NCI-H2196 (cell line): Measurements from ENCODE around the gene UBAC2.
"Not testable (repeated sequence)": the region's sequence is repeated elsewhere in the genome, so short reads cannot be mapped to it uniquely, and the experiment has no call there.

Experiments used
- DNase-seq: peaks from one replicate; lab custom pipeline; 2025; ENCODE audit not compliant: unreplicated experiment; lab: John Stamatoyannopoulos, UW

The UBAC2 gene

DNA sequence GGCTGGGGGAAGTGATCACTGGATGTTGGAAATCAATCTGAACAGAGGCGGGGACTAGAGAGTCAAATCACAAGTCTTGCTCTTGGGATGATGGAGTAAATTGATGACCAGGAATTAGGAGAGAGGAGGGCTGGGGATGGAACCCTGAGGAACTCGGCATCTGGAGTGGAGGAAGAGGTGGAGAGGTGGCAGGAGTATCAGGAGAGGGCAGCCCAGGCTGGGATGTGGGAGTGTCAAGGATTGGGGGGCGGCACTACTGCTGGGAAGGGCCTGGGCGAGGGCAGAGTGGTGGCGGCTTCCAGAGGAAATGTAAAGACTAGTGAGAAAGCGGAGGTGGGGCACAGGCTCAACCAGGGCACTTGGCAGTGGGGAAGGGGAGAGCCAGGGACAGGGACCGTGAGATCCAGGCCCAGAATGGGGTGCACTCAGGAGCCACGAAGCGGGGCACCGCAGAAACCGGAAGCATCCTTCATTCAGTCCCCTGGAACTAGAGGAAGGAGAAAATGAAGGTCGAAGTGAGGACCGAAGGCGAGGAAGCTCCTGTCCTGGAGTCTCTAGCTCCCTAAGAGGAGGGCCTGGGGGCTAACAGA, 187.8 kb downstream of the UBAC2 start:
- no peak for DNase-seq

DNA sequence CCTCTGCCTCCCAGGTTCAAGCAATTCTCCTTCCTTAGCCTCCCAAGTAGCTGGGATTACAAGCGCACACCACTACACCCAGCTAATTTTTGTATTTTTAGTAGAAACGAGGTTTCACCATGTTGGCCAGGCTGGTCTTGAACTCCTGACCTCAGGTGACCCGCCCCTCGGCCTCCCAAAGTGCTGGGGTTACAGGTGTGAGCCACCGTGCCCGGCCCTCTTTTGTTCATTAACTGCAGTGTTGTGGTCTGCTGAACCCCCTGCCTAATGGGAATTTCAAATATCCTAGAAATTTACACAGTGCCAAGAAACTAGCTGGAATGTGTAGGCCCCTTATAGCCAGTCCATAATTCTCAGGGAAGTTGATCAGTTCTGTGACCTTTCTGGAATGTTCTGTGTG, 188.4 kb downstream of the UBAC2 start:
- DNase-seq, result not testable (repeated sequence)

DNA sequence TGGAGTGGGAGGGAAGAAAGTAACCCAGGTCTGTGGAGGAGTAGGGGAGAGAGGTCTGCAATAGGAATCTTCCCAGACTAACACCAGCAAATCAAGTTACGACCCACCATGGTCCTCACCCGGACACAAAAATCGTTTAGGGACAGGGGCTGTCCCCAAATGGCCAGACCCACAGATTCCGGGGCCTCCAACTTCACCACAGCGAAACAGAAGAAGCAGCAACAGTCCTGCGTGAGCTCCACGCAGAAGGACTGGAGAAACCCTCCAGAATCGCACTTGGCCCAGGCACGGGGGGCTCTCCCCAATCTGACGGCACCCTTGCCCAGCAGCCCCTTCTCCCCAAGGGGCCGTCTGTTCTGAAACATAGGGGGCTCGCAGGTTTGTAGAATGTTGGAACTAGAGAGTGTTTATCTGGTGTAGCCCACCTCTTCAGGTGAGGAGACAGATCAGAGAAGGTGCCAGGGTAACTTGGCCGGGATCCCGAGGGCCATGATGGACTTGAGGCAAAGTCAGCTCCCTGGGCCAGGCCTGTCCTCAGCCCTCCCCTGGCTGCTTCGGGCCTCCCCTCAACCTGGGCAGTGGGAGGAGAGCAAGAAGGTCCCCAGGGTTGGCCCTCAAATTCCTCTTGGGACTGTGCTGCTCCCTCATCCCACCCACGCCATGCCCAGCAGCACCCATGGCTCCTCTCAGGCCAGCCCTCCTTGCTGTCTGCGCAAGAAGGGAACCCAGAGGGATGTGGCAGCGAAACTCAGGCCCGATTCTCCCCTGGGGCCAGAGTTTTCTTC, 189.1 kb downstream of the UBAC2 start:
- no peak for DNase-seq

DNA sequence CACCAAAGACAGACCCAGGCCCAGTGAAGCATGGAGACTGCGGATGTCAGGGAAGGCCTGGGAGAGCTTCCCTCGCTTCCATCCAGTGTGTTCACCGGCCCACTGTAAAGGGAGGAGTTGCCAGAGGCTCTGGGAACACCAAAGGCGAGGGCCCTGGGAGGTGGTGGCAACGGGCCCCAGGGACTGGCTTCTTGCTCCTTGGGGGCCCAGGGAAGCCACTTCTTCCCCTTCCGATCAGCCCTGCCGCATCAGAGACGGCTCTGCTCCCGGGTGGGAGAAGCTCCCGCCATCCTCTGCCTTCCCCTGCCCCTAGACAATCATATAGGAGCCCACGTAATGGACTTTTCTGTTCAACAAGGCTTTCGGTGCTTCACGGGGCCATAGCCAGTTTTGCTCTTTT, 189.9 kb downstream of the UBAC2 start:
- no peak for DNase-seq

DNA sequence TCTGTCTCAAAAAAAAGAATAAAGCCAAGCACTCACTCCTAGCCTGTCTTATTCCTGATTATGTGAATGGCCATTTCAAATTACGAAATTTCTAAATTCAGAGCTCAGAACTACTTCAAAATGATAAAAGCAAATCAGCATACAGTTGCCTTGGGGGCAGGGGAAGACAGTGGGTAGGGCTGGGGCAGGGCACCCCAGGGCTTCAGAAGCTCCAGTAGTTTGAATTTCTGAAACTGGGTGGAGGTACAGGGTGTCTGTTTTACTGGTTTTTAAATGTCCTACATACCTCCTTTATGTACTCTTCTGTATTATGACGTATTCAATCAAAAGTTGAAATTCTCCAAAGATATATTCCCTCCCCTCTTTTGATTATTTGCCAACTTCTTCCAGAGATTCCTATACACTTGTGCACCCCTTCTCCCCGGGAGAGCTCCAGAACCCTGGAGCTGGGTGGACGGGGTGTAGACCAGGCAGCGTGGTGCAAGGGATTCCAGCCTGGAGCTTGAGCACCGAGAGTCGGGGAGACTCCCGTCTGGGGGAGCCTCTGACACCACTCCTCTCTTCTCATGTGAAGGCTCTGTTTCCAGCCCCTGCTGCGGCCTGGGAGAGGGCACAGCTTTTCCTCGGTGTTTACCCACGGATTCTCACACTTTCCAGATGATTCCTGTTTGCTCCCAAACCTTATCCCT, 191.3 kb downstream of the UBAC2 start:
- no peak for DNase-seq

DNA sequence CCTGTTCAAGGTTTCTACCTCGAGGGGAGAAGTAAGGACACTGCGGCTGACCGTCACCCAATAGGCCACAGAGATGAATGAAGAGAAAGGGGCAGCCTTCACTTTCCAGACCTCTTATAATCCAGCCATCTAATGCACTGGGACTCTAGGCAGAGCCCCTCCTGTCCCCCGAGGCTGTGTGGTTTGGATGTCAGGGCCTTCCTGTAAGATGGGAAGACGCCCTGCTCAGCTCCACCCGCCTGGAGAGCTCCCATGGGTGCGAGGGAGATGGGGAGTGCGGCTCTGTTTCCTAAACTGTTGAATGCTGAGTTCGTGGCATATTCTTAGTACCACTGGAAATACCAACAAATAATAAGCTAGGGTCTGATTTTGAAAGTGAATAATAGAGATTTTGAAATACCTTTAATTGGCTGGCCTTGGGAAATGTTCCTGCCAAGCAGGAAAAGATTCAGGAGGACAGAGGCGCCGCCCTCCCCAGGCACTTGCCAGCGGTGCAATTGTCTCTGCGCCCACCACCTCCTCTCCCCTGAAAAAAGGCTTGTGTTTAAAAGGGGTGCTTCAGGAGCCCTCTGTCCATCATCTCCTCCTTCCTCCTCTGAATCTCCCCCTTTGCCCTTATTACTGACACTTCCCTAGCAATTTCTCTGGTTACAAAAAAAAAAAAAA, 191.9 kb downstream of the UBAC2 start:
- DNase-seq, result no peak

DNA sequence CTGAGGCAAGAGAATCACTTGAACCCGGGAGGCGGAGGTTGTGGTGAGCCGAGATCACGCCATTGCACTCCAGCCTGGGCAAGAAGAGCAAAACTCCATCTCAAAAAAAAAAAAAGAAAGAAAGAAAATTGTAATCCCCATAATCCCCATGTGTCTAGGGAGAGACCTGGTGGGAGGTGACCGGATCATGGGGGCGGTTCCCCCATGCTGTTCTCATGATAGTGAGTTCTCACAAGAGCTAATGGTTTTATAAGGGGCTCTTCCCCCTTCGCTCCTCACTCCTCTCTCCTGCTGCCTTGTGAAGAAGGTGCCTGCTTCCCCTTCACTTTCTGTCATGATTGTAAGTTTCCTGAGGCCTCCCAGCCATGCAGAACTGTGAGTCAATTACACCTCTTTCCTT, 192.7 kb downstream of the UBAC2 start:
- not testable (repeated sequence) for DNase-seq

DNA sequence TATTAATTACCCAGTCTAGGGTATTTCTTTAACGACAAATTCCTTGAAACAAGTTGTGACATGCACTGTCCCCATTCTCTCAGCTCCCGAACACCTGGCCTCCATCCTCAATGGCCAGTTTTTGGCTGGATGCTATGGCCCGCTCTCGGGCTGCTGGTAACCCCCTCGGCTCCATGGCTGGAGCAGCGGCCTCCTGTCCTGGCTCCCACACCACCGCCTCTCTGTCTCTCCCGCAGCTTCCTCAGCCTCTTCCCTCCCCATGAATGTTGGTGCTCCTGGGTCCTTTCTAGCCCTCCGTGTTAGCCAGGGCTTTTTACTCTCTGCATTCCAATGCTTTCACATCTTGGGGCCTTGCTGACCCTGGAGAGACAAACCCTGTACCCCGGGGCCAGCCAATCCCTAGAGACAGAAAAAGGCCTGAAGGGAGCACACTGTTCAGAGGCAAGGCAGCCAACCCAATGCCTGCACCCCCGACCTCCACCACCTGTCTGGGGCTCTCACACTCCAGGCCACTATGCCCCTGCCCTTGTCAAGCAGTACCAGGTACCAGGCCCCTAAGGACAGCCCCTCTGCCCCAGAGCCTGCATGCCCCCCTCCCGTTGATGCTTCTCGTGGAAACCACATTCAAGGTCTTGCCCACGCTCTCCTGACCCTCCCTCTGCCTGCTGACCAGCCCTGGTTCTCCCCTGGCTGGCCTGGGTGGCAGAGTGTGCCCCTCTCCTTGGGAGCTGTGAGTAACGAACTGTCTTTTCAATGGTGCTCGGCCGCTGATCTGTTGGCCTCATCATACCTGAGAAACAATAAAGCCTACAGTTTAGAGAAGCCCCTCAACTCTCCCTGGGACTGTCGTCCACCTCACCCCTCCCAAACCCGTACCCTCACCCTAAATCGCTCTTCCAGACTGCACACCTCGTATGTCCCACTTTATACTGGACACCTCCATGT, 193.4 kb downstream of the UBAC2 start:
- no peak for DNase-seq

DNA sequence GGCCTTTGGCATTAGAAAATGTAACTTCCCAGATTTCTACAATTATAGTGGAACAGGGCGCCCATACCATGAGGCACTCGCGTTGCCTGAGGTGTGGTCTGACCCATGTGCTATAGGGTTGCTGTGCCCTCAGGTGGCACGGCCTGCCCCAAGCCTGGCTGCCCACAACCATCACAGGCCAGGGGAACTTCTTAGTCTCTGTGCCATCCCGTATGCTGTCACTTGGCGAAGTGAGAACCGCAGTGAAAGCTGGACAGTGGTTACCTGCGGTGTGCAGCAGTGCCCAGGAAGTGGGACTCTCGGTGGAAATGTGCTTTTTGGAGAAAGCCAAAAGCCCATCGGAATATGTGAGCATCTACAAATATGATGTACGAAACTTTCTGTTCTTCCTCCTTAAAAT, 194.8 kb downstream of the UBAC2 start:
- DNase-seq, result no peak

DNA sequence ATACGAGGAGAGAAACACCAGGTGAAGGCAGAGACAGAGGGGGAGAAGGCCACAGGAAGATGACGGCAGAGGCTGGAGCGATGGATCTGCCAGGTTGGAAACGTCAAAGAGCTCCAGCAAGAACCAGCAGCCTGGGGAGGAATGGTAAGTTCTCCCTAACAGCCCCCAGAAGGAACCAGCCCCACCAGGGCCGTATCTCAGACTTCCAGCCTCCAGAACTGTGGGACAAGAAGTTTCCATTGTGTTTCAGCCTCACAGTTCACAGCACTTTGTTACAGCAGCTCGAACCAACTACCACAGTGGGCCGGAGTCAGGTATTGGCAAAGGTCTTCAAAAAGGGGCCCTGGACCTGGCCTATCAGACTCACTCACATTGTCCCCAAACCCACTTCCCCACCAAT, 195.8 kb downstream of the UBAC2 start:
- DNase-seq, result no peak

DNA sequence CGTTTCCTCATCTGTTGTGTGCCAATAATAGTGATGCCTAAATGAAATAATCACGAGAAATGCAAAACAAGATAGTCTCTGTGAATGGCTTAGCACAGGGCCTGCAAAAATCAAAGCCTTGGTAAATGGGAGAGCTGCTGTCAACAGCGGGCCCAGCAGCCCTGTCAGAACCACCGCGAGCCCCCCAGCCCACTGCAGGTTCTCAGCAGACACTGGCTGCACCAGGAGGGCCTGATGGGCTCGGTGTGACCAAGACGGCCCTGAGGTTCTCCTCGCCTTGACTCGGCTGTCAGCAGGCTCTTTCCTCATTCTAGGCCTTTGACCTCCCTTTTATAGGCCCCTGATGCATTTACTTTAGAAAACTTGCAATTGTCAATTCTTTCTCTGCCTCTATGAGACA, 197.4 kb downstream of the UBAC2 start:
- no peak for DNase-seq

DNA sequence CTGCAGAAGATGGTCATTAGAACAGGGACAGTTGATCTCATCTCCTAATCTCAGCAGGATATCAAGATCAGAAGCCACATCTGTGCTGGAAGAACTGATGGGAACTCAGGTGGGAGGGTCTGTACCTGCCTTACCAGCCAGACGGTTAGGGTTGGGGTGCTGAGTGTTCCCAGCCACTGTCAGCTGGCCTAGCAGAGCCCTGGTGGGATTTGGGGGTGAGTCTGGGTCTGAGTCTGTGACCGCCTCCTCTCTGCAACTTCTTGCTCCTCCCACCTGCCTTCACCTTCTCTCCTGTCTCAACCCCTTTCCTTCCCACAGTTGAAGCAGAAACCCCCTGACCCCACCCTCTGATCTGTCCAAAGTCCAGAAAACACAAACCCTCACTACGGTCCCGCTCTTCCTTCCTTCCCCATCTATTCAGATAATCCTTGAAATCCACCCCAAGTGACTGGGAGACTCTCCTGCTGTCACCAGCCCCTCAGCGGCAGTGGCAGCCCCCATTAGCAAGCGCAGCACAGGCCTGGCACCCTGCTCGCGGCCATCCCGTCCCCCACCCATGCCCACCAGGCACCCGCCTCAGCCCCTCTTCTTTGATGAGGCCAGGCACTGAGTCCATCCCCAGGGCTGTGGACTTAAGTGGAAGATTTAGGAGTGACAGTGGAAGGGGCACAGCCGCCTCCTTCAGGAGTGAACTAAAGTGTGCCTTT, 198.4 kb downstream of the UBAC2 start:
- no peak for DNase-seq

DNA sequence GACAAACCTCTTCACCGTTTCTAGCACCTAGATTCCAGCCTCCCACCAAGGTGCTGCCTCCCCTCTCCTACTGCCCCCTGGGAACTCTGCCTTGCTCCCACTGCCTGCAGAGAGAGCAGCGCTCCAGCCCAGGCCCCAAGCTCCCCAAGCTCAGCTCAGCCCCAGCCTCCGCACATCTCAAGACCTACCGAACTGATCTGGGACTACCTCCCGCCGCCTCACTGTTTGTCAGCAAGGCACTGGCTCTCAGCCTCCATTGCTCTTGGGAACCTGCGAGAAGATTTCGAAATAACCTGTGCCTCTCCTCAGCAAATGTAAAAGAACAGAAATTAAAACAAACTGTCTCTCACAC, 198.9 kb downstream of the UBAC2 start:
- no peak for DNase-seq

DNA sequence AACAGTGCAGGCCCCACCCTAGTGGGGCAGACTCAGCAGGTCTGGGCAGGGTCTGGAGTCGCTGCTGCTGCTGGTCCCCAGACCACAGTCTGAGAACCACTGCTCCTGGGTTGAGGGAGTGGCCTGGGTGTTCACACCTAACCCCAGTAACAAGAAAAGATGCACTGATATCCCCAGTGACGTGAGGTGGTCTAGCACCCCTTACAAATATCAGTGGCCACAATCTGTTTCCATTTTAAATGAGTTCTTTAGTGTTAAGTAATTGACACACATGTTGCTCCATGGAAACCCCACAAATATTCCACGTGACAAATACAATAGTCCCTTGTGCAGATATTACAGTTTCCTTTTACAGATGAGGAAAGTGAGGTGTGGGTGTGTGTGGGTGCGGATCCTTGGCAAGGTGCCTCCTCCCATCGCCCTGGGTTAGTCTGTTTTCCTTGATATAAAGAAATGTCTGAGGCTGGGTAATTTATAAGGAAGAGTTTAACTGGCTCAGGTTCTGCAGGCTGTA, 202.9 kb downstream of the UBAC2 start:
- no peak for DNase-seq

DNA sequence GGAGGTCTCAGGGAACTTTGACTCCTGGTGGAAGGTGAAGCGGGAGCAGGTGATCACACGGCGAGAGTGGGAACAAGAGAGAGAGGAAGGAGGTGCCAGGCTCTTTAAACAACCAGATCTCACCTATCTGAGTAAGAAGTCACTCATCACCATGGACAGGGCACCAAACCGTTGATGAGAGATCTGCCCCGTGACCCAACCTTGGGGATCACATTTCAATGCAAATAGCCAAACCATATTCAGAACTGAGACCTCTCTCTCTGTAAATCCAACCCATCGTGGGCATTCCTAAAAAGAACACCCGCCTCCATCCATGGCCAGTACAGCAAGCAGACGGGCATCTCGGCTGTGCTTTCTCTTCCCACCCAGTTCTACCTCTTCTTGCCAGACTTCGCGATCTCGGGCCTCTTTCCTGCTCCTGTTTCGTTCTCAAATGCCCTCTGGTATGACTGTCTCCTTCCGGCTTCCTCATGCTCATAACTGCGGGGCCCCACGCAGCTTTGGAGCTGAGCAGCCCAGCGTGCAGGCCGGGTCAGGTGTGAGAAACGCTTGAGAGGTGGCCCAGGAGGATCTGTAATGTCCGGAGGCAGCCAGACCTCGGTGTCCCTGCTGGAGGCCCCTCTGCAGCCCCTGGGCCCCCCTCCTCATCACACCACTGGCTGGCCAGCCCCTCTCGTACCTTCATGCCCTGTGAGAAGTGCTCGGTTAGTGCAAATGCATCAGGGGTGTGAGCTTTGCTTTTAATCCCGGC, 203.5 kb downstream of the UBAC2 start:
- DNase-seq, result no peak

DNA sequence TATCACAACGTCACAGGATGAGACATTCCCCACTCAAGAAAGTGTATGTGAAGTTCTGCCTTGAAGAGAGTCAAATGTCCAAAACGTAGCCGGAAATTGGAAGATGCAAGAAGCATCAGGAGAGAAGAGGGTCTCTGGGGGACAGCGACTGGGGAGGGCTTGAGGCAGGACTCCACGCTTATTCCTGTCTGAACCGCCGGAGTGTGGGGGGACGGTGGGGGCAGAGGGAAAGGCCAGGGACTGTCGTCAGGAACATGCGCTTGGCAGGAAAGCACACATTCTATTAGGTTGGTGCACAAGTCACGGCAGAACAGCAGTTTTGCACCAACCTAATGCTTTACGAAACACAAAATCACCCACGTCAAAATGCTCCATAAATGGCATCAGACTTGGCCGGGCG, 205.3 kb downstream of the UBAC2 start:
- DNase-seq, result no peak

DNA sequence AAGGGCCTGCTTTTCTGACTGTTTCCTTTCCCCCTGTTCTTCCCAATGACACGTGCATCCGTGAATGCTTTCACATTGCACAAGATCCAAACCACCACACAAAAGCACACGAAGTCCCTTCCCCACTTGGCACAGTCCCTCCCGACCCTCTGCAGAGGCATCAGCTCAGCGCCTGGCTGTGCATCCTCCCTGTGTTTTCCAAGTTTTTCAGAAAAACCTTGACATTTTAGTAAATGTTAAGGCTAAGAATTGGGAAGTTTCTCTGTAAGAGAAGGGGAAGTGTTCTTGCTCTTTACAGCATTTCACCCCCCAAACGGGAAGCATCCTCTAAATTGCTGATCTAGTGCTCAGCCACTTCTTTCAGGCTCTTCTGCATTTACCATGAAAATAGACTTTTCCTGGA, 206.1 kb downstream of the UBAC2 start:
- no peak for DNase-seq

DNA sequence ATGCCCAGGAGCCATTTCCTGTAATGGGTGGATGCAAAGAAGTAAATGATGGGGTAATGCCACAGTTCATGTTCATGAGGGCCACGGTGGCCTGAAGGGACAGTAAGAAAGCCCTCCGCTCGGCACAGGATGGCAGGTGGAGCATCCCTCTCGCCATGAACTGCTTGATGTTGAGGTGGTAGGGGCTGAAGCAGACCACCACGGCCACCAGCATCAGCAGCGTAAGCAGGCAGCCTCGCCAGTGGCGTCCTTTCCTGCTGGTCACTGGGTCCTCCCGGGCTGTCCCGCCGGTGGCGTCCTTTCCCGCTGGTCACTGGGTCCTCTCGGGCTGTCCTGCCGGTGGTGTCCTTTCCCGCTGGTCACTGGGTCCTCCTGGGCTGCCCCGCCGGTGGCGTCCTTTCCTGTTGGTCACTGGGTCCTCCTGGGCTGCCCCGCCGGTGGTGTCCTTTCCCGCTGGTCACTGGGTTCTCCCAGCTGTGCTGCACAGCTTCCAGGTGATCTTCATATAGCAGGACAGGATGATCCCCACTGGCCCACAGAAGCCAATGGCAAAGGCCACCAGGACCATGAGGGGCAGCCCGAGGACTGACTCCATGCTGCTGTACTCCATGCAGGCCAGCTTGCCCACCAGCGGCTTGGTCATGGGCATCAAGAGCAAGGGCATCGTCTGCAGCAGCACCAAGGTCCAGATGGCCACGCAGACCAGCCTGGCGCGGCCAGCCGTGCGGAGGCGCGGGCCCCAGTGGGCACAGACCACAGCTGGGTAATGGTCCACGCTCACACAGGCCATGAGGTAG, 207.4 kb downstream of the UBAC2 start:
- DNase-seq, result no peak

DNA sequence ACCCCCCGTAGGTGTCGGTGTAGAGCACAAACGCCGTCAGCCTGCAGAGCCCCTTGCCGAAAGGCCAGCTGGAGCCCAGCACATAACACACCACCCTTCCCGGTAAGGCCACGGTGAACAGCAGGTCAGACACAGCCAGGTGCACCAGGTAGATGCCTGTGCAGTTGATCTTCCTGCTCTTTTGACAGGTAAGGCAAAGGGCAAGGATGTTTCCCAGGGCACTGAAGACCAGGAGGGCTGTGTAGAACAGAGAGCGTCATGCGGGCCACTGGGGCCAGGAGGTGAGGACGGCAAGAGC, 208.0 kb downstream of the UBAC2 start:
- no peak for DNase-seq
